Stimulated activated CD8-positive, alpha-beta memory T cell treated with anti-CD3 and anti-CD28 coated beads, Interleukin-2, amount 100 ng/mL, for 1 hour (primary cell): Measurements from ENCODE around the gene MMP17.
"Not testable (repeated sequence)": the region's sequence is repeated elsewhere in the genome, so short reads cannot be mapped to it uniquely, and the experiment has no call there.

Experiments used
- DNase-seq, 2 donors: peaks; one replicate each; pipeline ENCODE4 v3.0.0-alpha.2; 2020; ENCODE audit warnings: low read depth in 2 of 2

Gene MMP17

DNA sequence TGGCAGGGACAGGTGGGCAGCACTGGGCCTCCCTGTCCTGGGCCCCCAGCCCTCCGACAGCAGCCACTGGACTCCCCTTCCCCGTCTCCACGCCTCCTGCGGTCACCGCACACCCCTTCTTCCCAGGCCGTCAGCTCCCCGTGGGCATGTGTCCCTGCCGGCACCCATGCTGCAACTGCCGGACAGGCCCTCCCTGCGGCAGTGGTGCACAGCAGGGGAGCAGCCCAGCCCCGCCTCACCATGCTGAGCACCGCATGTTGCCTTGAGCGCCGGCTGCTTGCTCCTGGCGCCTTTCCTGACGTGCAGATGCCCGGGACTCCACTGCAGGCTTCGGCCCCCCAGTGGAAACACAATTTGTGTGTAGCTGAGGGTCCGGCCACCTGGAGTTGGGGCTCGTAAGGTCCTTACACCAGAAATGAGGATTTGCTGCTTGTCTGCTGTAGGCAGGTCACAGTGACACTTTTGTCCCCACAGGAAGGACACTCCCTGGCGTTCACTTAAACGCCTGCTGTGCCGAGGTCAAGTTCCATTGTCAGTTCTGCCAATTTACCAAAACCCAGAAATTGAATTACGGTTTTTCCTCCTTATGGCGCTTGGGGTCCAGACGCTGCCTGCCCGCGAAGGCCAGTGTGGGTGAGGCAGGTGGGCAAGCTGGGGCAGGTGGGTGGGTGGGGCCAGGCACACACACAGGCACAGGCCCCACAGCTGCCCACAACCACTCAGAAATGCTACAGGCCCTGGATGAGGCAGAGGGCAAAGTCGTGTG is 28.2 kb upstream of the MMP17 start:
- DNase-seq, result no peak

DNA sequence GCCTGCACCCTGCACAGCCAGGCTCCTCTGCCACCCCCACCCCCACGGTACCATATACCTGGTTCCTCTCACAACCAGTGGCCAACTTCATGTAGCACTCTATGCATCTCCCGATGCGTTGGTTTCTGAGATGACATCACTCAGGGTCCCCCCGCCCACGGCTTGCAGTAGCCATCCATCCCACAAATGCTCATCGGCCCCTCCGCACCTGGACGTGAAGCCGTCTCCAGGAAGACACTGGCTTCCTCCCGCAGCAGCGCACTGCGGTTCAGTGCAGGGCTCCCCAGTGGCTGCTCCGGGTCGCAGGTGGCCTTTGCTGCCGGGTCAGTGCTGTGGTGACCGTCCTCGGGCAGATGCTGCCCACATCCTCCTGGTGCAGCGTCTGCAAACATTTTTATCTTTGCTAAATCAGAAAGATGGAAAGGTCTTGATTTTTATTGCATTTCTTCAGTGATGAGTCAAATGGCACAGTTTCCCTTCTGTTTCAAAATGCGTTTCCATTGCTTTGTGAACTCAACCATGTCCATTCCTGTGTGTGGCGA is 27.5 kb upstream of the MMP17 start:
- DNase-seq, result no peak

DNA sequence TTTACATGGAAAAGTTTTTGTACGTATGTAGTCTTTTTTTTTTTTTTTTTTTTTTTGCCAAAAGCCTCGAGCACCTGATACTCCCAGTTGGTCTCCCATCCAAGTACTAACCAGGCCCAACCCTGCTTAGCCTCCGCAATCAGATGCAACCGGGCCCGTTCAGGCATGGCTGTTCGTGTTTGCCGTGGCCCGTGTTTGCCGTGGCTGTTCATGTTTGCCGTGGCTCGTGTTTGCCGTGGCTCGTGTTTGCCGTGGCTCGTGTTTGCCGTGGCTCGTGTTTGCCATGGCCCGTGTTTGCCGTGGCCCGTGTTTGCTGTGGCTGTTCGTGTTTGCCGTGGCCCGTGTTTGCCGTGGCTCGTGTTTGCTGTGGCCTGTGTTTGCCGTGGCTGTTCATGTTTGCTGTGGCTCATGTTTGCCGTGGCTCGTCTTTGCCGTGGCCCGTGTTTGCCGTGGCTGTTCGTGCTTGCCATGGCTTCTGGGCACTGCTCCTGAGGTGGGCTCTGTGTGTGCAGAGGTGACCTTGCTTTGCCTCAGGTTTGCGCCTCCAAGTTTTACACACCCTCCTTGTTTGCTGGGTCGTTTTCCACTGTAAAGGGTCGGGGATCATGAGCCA is 26.8 kb upstream of the MMP17 start:
- DNase-seq, result no peak

DNA sequence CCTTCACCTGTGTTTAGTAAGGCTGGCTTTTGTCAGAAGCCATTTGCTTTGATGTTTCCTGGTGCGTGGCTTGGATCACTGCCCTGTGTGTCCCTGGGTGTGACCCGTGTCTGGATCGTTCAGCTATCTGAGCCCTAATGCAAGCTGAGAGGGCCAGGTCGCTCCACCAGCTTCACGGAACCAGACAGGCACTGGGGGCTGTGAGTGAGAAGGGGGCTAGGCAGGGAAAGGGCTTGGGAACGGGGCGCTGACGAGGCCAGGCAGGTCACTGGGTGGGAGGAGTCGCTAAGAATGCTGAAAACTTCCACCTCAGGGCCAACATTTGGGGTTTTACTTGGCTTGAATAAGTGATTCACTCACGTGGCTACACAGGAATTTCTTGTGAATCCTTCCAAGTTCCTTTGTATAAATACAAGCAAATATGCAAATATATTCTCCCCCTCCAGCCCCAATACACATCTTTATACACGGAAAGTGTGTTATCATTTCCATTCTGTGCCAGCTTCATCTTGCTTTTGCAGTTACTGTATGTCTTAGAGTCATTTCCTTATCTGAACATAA is 24.2 kb upstream of the MMP17 start:
- DNase-seq, result no peak

DNA sequence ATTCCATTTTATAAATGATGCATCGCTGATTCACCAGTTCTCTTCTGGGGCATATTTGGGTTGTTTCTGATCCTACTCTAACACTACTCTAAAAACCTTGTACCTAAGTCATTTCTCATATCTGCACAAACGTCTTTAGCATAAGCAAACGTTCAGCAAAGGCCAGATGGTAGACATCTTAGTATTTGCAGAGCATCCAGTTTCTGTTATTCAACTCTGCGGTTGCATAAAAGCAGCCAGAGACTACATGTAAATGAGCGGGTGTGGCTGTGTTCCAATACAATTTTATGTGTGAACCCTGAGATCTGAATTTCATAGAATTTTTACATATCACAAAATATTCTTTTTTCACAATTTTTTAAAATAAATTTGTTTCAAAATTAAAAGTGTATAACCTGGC is 22.8 kb upstream of the MMP17 start:
- no peak for DNase-seq

DNA sequence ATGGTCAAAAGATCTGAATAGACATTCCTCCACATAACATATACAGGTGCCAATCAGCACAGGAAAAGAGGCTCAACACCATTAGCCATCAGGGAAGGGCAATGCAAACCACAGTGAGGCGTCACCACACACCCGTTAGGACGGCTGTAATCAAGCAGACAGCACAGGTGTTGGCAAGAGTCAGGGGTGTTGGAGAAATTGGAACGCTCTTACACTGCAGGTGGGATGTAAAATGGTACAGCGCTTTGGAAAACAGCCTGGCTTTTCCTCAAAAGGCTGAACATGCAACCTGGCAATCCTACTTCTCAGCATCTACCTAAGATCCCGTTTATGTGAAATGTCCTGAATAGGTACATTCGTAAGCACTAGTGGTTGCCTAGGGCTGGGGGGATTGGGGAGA is 21.5 kb upstream of the MMP17 start:
- DNase-seq, result no peak

DNA sequence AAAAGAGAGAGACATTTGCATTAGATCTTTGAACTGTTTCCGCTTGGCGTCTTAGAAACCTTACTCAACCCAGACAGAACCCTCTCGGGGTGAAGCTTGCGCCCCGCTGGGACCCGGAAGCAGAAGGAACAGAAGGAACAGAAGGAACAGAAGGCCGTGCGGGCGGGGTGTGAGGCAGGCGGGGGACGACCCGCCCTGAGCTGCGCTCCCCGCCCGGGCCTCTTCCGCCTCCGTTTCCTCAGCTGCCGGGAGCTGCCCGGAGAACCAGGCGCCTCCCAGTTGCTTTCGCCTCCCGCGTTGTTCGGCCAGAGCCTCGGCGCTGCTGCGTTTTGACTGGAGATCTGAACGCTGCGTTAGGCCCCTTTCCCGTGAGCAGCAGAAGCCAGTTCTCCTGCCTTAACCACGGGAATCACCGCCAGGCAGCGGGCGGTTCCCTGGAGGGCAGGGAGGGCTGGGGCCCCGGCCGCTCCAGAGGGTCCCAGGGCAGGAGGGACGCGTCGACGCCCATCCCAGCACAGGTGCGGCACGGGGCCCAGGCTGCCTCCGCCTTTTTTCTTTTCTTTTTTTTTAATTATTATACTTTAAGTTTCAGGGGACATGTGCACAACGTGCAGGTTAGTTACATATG is 19.3 kb upstream of the MMP17 start:
- no peak for DNase-seq

DNA sequence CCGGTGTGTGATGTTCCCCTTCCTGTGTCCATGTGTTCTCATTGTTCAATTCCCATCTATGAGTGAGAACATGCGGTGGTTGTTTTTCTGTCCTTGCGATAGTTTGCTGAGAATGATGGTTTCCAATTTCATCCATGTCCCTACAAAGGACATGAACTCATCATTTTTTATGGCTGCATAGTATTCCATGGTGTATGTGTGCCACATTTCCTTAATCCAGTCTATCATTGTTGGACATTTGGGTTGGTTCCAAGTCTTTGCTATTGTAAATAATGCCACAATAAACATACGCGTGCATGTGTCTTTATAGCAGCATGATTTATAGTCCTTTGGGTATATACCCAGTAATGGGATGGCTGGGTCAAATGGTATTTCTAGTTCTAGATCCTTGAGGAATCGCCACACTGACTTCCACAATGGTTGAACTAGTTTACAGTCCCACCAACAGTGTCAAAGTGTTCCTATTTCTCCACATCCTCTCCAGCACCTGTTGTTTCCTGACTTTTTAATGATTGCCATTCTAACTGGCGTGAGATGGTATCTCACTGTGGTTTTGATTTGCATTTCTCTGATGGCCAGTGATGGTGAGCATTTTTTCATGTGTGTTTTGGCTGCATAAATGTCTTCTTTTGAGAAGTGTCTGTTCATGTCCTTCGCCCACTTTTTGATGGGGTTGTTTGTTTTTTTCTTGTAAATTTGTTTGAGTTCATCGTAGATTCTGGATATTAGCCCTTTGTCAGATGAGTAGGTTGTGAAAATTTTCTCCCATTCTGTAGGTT is 18.5 kb upstream of the MMP17 start:
- not testable (repeated sequence) for DNase-seq

DNA sequence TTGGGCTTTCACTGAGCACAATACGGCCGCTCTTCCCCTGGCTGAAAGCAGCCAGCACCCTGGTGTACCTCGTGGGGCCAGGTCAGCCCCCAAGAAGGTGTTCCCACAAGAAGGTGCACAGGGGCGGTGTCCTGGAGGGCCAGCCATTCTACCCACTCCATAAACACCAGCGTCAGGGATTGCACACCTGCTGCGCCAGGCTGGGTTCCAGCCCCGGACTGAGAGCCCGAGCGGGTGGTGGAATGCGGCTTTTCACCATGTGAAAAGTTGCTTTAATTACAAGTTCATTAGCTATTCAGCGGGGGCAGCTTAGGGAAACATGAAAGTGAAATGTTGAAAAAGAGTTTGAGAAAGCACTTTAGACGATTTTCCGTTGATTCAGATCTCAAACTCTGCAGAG is 17.5 kb upstream of the MMP17 start:
- no peak for DNase-seq

DNA sequence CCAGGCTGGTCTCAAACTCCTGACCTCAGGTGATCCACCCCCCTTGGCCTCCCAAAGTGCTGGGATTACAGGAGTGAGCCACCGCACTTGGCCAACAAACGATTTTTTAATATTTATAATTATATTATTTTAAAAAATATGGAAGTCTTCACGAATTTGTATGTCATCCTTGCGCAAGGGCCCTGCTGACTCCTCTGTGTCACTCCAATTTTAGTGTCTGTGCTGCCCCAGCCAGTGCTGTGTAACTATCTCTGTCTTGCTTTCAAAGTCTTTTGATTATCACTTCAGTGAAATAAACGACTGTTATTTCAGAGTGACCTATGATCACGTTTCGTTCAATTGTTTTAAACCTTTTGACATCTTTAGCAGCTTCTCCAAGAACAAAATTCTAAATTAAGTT is 13.1 kb upstream of the MMP17 start:
- DNase-seq, result no peak

DNA sequence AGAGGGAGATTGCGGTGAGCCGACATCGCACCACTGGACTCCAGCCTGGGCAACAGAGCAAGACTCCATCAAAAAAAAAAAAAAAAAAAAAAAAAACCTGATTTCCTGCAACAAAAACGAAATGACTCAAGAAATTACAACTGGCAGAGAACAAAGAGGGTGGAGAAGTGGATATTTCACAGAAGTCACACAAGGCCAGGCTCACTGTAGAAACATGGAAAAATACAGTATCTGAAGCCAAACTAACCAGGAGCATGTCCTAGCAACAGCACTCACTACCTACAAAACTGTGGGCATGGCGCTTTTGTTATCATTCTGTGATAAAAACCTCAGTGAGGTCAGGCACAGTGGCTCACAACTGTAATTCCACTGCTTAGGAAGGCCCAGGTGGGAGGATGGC is 11.7 kb upstream of the MMP17 start:
- DNase-seq, result no peak

DNA sequence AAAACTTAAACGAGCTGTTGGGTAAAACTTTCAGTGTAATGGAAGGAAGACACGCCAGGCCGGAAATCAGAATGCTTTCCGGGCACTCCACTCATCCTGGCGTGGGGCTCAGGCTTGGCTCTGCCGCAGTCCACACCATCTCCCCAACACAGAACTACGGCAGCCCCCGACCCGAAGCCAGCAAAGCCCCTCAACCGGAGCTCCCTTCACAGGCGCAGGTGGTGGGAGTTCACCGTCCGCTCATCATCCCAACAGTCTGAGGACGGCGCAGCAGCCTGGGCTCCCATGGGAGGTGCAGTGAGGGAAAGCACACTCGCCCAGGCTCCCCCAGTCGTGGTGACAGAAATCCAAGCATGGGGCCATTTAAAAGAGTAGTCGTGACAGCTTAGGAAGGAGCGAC is 11.0 kb upstream of the MMP17 start:
- DNase-seq, result no peak

DNA sequence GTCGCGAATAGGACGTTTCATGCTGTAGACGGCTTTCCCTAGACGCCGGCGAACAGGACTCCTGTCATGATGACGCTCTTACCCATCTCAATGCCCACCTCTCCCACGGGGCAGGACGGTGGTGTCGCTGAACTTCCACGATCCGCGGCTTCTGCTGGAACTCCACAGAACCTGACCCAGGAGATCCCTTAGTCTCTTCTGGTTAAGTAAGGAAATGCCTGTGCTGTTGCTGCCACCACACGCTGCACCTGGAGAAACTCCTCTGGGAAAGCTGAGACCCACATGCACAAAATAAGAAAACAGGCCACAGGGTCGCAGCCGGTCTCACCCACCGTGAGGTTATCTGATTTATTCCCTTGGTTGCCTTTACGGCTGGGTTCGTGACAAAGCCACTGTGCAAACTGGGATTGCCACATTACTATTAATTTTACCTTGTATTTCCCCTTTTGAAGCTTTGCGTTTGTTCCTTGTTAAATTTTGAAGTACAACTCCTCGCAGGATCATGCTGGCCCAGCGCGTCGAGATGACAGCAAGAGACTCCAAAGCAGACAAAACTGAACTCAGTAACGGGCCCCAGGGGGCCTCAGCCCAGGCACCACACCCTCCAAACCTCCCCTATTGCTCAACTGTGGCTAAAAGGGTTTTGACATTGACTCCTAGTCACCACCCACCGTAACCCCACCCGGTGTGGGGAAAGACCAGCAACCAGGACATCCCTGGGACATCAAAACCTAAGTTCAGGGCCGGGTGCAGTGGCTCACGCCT is 9.2 kb upstream of the MMP17 start:
- no peak for DNase-seq

DNA sequence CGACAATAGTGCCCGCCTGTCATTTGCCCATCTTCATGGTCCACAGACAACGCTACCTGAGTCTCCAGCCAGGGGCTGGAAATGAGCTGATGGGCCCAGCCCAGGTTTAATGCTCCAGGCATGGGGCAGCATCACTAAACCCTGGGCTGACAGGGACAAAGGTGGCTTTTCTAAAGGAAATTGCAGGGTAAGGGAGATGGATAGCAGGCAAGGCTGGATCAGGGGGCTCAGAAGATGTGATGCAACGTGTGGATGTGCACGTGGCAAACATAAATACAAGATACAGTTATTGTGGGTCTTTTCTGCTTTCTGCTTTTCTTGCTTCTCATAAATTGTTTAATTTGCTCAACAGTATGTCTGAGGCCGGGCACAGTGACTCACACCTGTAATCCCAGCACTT is 3.7 kb upstream of the MMP17 start:
- no peak for DNase-seq

DNA sequence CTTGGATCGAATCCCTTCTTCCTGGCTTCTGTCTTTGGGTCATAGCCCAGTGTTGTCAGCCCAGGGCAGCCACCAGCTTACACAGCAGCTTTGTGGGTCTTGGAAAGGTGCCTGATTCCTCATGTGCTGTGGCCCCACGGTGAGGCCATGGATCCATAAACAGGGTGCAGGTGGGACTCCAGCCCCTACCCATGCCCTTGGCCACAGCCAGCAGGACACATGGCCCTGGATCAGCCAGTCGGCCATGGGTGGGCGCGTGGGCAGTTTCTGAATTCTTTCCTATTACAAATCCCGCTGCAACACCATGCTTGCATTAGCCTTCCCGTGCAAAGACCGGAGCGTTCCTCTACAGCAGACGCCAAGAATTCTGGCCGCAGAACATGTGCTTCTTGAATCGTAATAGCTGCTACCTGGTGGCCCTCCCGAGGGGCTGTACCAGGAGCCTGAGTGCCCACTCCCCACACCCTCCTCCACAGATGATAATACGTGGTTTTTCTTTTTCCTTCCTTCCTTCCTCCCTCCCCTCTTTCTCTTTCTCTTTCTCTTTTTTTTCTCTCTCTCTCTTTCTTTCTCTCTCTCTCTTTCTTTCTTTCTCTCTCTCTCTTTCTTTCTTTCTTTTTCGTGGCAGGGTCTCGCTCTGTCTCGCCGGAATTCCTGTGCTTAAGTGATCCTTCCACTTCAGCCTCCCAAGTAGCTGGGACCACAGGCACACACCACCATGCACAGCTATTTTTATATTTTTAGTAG is 2.9 kb upstream of the MMP17 start:
- no peak for DNase-seq

DNA sequence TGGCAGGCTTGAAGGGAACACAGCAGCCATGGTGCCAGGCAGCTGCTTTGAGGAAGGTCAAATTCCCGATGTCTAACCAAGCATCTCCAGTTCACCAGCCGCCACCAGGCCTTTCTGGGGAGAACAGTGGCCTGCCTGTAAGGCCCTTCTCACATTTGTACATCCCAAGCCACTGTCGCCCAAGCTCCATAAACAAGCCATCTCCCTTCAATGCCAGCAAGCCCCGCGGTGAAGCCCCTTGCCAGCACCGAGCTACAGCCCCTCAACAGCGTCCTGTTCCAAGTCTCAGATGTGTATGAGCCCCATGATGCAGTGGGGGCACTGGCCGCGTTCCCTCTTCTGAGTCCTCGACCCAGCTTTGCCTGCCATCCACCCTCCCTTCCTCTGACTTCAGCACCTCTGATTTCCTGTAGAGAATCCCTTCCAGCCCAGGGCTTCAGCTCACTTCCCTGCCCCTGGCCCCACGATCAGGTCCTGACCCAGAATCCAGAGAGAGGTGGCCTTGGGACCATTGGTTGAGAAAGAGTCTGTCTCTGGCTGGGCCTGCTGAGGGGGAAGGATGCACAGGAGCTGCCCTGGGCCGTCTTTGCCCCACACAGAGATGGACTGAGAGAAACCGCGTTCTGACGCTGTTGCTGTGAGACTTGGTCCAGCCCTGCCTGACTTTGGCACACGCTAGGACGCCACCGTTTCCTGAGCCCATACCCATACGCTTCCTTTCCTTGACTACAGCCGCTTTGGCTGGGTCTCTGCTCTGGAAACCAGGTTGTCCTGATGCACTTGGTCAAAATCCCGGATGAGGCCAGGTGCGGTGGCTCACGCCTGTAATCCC is 1.9 kb upstream of the MMP17 start:
- DNase-seq, result no peak

DNA sequence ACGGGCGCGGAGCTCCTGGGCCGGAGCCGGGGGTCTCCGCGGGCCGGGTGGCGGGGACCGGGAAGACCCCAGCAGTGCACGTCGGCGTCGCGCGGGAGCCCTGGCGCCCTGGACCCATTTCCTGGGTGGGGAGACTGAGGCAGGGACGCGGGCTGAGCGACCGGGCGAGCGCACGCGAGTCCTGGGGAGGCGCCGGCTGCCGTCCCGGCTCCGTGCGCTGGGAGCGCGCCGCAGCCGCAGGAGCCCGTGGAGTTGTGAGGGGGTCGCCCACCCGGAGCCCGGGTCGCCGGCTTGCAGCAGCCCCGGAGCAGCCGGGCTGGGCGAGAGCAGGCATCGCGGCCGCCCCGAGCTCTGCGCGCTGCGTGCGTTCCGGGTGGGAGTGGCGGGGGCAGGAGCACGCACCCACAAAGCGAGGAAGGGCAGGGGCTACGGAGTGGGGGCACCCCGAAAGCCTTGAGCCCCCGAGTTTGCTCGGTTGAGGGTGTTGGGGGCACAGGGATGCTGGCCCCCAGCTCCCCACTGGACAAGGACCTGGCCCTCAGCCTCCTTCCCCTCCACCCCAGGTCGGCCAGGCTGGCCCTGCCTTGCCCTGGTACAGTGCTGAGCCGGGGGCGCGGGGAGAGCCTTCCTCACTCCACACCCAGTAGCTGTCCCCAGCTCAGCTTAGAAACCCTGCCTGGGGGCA is 620 bp downstream of the MMP17 start:
- no peak for DNase-seq

DNA sequence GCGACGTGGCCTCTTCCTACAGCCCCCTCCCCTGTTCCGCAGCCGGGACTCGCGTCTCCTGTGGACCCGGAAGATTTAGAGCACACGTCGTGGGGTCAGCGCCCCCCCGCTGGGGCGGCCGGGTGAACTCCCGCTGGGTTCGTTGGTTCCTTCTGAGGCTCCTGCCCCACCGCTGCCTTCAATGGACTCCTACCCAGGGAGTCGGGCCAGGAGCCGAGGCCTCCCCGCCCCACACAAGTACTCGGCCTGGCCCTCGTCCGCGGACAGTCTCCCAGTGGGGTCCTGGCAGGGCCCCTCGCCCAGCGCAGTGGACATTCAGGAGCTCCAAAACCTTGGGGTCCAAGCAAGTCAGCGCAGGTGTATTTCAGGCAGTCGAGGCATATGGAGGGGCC is 1.2 kb downstream of the MMP17 start:
- no peak for DNase-seq

DNA sequence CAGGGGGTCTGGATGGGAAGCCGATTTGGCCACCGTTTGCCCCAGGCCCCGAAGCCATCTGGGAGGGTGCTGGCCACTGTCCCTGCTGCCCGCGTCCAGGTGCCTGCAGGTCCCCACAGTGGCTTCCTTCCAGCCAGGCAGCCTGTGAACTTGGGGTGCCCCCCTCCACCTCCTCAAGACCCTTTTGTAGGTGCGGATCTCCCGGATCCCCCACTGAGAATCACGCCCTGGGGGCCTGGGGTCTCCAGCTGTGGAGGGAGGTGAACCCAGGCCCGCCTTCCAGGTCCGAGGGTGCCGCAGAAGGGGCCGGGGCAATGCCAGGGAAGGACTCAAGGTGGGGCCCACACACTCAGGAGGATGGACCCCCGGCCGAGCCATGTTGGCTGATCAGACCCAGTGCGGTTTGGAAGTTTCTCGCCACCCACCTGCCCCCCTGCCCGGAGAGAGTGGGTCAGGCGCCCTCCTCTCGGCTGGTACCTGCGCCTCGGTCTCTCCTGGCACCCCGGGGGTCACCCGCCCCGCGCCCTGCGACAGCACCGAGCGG is 1.7 kb downstream of the MMP17 start:
- DNase-seq, result no peak
